Fibroblast of pulmonary artery (primary cell): Measurements from ENCODE around the gene CALML3.

Experiments used
- DNase-seq: peaks from one replicate; pipeline ENCODE4 v3.0.0-alpha.2; 2010; ENCODE audit warnings: low read depth
- H3K4me3 ChIP-seq: replicated peaks from 2 replicates; pipeline ENCODE4 v1.5.1; 2011; ENCODE audit warnings: low read depth, mild to moderate bottlenecking, control low read depth, low read length, moderate library complexity
- TF ChIP-seq, protein P1 (sequence below): IDR thresholded peaks from 2 replicates; pipeline ENCODE4 v1.5.1; 2011; ENCODE audit warnings: mild to moderate bottlenecking, control low read depth, low read length, inconsistent platforms; ENCODE audit errors: missing control alignments

CALML3 gene

DNA sequence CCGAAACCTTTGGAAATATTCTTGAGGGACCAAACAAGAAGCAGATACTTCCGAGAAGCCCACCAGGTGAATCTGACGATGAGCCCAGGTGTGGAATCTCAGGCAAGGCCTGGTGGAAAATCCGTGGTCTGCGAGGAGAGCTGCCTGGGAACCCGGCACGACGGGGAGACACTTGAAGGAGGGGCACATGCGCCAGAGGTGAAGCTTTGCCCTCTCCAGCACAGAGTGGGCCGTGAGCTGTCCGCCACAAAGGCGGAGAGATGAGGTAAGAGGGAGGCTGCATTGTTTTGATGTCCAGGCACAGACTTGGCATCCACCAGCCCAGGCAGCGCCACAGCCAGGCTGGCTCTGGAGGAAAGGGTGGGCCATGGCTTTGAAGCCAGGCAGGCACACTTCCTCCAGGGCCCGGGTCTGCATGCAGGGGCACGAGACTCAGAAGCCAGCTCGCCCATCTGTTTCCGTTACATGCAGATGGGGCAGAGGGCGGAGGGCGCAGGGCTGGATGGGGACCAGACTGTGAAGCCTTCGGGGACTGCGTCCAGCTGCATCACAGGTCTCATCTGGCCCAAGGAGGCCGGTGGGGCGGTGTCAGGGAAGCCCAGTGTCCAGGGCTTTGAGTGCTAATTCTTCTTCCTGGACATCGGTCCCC lies 45.4 kb downstream of the CALML3 start:
- DNase-seq = no peak
- no peak overlapping the region for H3K4me3 ChIP-seq
- TF ChIP-seq, protein P1, sequence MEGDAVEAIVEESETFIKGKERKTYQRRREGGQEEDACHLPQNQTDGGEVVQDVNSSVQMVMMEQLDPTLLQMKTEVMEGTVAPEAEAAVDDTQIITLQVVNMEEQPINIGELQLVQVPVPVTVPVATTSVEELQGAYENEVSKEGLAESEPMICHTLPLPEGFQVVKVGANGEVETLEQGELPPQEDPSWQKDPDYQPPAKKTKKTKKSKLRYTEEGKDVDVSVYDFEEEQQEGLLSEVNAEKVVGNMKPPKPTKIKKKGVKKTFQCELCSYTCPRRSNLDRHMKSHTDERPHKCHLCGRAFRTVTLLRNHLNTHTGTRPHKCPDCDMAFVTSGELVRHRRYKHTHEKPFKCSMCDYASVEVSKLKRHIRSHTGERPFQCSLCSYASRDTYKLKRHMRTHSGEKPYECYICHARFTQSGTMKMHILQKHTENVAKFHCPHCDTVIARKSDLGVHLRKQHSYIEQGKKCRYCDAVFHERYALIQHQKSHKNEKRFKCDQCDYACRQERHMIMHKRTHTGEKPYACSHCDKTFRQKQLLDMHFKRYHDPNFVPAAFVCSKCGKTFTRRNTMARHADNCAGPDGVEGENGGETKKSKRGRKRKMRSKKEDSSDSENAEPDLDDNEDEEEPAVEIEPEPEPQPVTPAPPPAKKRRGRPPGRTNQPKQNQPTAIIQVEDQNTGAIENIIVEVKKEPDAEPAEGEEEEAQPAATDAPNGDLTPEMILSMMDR = no peak

DNA sequence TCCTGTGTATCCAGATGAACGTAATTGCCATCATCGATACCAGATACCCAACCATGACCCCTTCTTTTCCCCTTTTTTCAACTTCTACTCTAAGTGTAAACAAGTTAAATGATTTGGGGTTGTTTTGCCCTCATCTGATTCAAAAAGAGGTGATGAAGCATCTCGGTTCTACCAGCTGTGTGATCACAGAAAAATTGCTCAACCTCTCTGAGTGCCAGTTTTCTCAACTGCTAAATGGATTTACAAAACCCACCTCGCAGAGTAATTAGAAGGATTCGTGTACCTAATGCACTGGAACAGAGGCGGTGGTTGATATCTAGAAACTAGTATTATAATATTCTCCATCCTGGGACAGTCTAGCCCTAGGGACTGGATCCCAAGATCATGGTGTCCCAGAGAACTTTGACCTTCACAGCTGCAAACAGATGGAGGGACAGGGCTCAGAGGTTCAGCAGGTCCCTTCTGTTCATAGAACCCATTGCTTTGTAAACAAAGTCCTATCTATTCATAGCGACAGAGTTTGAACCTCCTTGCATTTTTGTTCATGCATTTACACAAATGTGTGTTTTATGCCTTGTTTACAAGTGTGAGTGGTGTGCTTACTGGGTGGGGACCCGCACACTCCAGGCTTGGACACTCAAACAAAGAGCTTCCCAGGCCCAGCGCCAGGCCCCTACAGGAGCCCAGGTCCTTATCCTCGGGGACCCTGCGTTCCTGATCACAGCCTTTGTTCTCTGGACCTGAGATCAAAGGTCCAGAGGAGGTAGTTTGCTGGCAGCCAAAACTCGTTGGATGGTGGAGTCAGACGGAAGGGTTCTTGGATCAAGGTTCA lies 46.4 kb downstream of the CALML3 start:
- TF ChIP-seq, protein P1 = no peak
- no peak for DNase-seq
- H3K4me3 ChIP-seq = no peak overlapping the region

DNA sequence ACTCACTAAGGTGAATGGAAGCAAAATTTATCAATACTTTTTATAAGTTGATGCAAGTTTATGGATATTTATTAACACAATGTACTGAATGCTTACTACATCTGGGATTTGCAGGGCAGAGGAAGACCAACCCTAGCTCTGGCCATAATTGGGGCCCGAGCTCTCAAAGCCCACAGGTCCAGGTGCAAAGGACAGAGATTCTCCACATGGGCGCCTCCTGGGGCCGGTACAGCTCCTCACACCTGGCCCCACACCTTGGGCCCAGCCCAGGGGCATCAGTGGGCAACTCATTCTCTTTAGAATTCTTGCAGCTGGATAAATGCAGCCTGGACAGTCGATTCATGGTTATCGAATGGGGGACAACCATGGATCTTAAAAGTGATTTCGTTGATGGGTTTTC lies 47.1 kb downstream of the CALML3 start:
- H3K4me3 ChIP-seq = no peak overlapping the region
- TF ChIP-seq, protein P1 = no peak
- DNase-seq = no peak

DNA sequence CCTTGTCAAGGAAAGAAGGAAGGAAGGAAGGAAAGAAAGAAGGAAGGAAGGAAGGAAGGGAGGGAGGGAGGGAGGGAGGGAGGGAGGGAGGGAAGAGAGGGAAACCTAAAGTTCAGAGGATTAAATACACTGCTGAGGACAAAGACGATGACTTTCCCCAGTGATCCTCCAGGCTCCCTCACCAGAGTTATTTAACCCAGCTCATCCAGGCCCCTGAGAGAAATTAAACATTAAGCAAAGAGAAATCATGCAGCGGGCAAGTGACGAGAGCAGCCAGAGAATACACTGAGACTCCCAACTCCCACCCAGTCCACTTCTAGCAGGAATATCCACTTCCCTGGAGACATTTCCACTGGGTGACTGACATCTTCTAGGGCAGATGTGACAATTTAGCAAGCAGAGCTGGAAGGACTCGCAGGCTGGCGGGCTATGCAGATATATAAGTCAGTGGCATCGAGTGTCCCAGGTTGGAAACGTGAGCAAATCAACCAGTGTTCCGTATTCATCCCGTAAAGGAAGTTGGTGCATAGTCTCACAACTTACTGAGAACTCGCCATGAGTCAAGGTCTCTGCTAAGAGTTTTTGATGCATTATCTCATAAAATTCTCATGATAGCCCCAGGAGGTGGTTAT lies 48.7 kb downstream of the CALML3 start:
- TF ChIP-seq, protein P1 = no peak

DNA sequence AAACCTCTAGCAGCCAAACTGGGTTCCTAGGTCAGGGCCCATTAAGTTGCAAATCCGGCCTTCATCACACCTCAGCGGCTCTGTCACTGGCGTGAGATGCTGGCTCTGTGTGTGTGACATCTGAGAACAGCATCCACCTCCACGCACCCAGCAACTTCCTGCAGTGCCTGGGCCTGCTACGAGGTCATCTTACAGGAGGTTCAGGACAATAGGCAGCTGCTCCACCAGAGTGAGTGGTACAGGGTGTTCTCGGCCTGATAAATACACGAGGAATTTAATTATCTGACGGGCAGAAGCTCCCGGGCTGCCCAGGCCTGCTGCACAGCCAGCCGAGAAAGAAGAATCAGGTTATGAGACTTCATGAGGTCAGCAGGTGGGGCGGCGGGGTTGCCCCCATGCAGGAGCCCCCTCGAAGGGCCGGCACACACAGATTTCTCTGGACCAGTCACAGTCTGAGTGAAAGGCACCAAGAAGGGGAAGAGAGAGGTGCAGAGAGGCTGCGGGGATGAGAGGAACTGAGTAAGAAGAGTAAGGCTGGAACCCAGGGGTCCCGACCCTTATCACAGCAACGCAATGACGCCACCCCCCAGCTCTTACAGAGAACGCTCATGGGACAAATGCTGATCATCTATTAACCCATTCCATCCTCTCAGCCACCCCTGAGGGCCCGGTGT lies 49.3 kb downstream of the CALML3 start:
- DNase-seq = no peak
- TF ChIP-seq, protein P1 = no peak
- no peak overlapping the region for H3K4me3 ChIP-seq

More for the DNA sequence above, 48.7 kb downstream of the CALML3 start:
- no peak for DNase-seq
- H3K4me3 ChIP-seq = no peak overlapping the region

DNA sequence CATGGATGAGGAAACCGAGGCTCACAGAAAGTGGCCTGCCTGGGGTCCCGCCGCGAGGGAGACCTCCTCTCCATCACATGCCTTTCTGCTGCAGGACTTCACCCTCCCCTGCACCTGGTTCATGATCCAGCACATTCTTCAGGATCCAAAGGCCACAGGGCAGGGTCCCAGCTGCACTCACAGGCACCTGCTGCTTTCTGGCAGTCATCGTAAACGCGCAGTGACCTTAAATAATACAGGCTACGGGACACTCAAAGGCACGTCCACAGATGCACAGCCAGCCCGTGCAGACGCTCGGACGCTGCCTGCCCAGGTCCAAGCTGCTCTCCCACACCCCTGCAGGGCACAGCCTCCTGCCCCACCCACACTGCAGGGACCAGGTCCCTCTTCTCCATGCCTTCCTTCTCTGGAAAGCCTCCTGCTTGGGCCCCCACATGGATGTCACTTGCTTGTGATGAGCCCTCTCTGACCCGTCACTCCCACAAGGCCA lies 49.9 kb downstream of the CALML3 start:
- DNase-seq = no peak
- TF ChIP-seq, protein P1 = no peak
- H3K4me3 ChIP-seq = no peak overlapping the region
